C4-2B (cell line): Measurements from ENCODE around the gene TPCN1.

Experiments
- CTCF ChIP-seq: fragments of 450-650 bp; conservative IDR thresholded peaks from 2 replicates; pipeline ENCODE4 v1.5.1; 2017; ENCODE audit warnings: mild to moderate bottlenecking
- ZFX ChIP-seq: fragments of 450-650 bp; IDR thresholded peaks from 2 replicates; pipeline ENCODE4 v1.6.1; 2017

GRCh38 chr12:113253532-113254285, 32.4 kb downstream of the TPCN1 start:
- TF ChIP-seq CTCF (no peak), ZFX (no peak)
